GM12878 (cell line): Measurements from ENCODE around the gene GALP. TPM values are rescaled to one million over a fixed set of nuclear protein-coding genes. Genes with fewer than 3 reads are reported as not detected.

Experiments
- ATF3 ChIP-seq: IDR thresholded peaks from 2 replicates; pipeline ENCODE4 v1.6.1; 2011; ENCODE audit warnings: low read depth, mild to moderate bottlenecking, low read length, moderate library complexity, borderline replicate concordance; ENCODE audit errors: extremely low read depth
- ATF7 ChIP-seq: fragments of 450-650 bp; IDR thresholded peaks from 2 replicates; pipeline ENCODE4 v1.6.1; 2016; ENCODE audit warnings: low read depth, mild to moderate bottlenecking
- BCL3 ChIP-seq: IDR thresholded peaks from 2 replicates; pipeline ENCODE4 v1.6.1; 2011; ENCODE audit warnings: borderline replicate concordance, low read depth, mild to moderate bottlenecking, moderate library complexity, low read length; ENCODE audit not compliant: insufficient read depth, poor library complexity, severe bottlenecking
- E4F1 ChIP-seq: fragments of 450-650 bp; IDR thresholded peaks from 2 replicates; pipeline ENCODE4 v1.6.1; 2018; ENCODE audit warnings: borderline replicate concordance, mild to moderate bottlenecking; ENCODE audit not compliant: partially characterized antibody
- EGR1 ChIP-seq, 2 experiments: IDR thresholded peaks; 1 replicate in 1 of 2; 2 replicates in 1 of 2; pipeline ENCODE4 v1.6.1; 2011 to 2012; ENCODE audit warnings: low read depth in 2 of 2, low read length in 2 of 2, borderline replicate concordance in 1 of 2, mild to moderate bottlenecking in 1 of 2, moderate library complexity in 1 of 2
- ESRRA ChIP-seq: IDR thresholded peaks from 2 replicates; pipeline ENCODE4 v1.6.1; 2012; ENCODE audit warnings: mild to moderate bottlenecking, low read length, improper control_type of control experiment
- HSF1 ChIP-seq: fragments of 150-350 bp; IDR thresholded peaks from 2 replicates; pipeline ENCODE4 v1.6.1; 2014; ENCODE audit warnings: mild to moderate bottlenecking, low read depth, low read length
- JUNB ChIP-seq: IDR thresholded peaks from 2 replicates; pipeline ENCODE4 v1.6.1; 2016; ENCODE audit warnings: antibody characterized with exemption, mild to moderate bottlenecking
- NBN ChIP-seq: fragments of 450-650 bp; IDR thresholded peaks from 2 replicates; pipeline ENCODE4 v1.6.1; 2016
- NRF1 ChIP-seq: conservative IDR thresholded peaks from 2 replicates; pipeline ENCODE4 v1.6.1; 2011; ENCODE audit warnings: mild to moderate bottlenecking, low read depth, low read length, improper control_type of control experiment
- POLR2AphosphoS5 ChIP-seq: IDR thresholded peaks from 2 replicates; pipeline ENCODE4 v1.6.1; 2011; ENCODE audit warnings: mild to moderate bottlenecking, low read length, inconsistent platforms
- STAT1 ChIP-seq: fragments of 450-650 bp; conservative IDR thresholded peaks from 2 replicates; pipeline ENCODE4 v1.6.1; 2014; ENCODE audit warnings: antibody characterized with exemption, mild to moderate bottlenecking
- SUZ12 ChIP-seq: fragments of 200-600 bp; sonication (generic); IDR thresholded peaks from one replicate; pipeline ENCODE4 v1.6.1; 2018; ENCODE audit warnings: antibody characterized with exemption, mild to moderate bottlenecking; ENCODE audit not compliant: unreplicated experiment
- TCF3 ChIP-seq: IDR thresholded peaks from 2 replicates; pipeline ENCODE4 v1.6.1; 2012; ENCODE audit warnings: low read depth, mild to moderate bottlenecking, low read length, borderline replicate concordance; ENCODE audit not compliant: insufficient read depth
- ZBTB40 ChIP-seq: fragments of 450-650 bp; IDR thresholded peaks from 2 replicates; pipeline ENCODE4 v1.6.1; 2016; ENCODE audit warnings: mild to moderate bottlenecking, moderate library complexity, borderline replicate concordance
- polyA plus RNA-seq, 11 experiments: library from polyadenylated mRNA; depleted of rRNA in 4 of 11; unstranded in 6 of 11; stranded (reverse) in 5 of 11; fragments of >200 nt; fragmentation: Nextera tagmentation in 4 of 11; fragmentation: Illumina TruSeq in 1 of 11; extraction: Ambion mirVana in 4 of 11; extraction: Trizol in 1 of 11; gene quantifications; 1 replicate in 1 of 11; 2 replicates in 10 of 11; pipeline versions ENCODE4 v1.2.1 to v1.2.3, GENCODE V29; 2011 to 2016; ENCODE audit warnings: inconsistent platforms in 2 of 11, missing spikeins in 2 of 11, low read depth in 1 of 11
- total RNA-seq, 4 experiments: library from RNA; depleted of rRNA in 3 of 4; stranded (reverse); fragments of >200 nt in 3 of 4; fragmentation: Illumina TruSeq in 1 of 4; extraction: Trizol in 1 of 4; gene quantifications; 2 replicates each; pipeline versions ENCODE4 v1.2.1 to v1.2.3, GENCODE V29; 2013 to 2021

The GALP gene
- total and polyA plus RNA-seq, 10 of the 15 experiments (the other 5 are each of a cell fraction or from before 2014, with no cell fraction given) = not detected

- TF ChIP-seq EGR1 (IDR thresholded peaks at IDR 0.05; ENCODE audit: borderline replicate concordance in 1 of 2, low read depth in 2 of 2, low read length in 2 of 2) = peak in 1 of 2 experiments; percentile 55; a peak in 1 of 3 replicates
- TF ChIP-seq E4F1 = peak; percentile 94
- TF ChIP-seq TCF3 = no peak
- peak; percentile 77 for TF ChIP-seq ATF7
- no peak for TF ChIP-seq JUNB
- TF ChIP-seq ZBTB40 = peak; percentile 81; the same call in 1 of the 2 replicates
- TF ChIP-seq SUZ12 = no peak
- TF ChIP-seq ESRRA = no peak
- TF ChIP-seq NRF1 = peak; percentile 75
- TF ChIP-seq NBN = peak; percentile 77
- peak; percentile 59; the same call in 1 of the 2 replicates for TF ChIP-seq POLR2AphosphoS5
- TF ChIP-seq BCL3 = no peak
- TF ChIP-seq HSF1 = peak; percentile 59; the same call in 1 of the 2 replicates
- TF ChIP-seq ATF3 = peak; percentile 77; the same call in 1 of the 2 replicates
- TF ChIP-seq STAT1 = peak; percentile 96
Observed at GRCh38 chr19:56140583-56141416, 35.0 kb upstream of the GALP start, which contains the start of gene ZNF444 (continued).
